CD4-positive, alpha-beta T cell treated with Interleukin-15 for 4 hours (primary cell): Measurements from ENCODE around the gene DLGAP3.

ENCODE experiments used
- DNase-seq: peaks from one replicate; pipeline ENCODE4 v3.0.0-alpha.2; 2020; ENCODE audit warnings: low spot score

The DLGAP3 gene

DNA sequence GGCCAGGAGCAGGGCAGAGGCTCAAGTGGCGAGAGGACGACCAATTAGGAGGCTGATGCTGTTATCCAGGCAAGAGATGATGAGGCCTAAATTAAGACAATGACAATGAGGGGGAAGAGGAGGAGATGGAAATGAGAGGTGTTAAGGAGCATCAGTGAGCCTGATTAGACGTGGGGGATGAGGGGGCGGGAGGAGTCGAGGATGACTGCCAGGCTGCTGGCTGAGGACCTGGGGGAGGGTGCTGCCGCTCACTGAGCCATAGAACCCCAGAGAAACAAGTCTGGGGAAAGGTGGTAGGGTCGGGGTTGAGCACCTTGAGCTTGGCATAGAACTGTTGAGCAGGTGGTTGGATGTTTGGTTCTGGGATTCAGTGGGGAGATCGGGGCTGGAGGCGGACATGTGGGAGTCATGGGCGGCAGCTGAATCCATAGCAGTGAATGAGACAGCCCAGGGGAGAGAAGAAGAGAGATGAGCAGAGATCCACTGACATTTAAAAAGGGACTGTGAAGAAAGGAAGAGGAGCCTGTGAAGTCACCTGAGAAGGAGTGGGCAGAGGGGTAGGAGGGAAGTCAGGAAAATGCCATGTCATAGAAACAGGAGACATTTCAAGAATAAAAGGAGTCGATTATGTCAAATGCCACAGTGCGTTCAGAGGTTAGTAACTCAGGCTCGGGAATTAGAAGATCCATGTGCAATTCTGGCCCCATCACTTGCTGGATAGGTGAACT is 28.5 kb downstream of the DLGAP3 start:
- no peak for DNase-seq

DNA sequence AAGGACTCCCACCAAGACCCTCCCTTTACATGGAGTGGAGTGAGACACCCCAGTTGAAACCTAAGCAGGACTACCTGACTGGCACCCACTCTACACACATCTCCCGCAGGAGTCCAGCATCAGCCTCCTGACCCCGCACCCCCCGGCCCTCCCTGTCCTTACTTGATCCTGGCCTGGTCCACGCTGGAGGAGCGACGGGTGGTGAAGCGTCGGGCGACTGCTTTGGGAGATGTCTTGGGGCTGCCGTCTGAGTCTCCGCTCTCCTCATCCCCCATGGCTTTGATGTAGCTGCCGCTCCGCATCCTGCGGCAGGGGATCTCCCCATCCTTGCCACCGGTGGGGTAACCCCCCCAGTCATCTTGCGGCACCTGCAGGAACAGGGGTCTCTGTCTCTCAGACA is 29.5 kb downstream of the DLGAP3 start:
- DNase-seq: no peak

DNA sequence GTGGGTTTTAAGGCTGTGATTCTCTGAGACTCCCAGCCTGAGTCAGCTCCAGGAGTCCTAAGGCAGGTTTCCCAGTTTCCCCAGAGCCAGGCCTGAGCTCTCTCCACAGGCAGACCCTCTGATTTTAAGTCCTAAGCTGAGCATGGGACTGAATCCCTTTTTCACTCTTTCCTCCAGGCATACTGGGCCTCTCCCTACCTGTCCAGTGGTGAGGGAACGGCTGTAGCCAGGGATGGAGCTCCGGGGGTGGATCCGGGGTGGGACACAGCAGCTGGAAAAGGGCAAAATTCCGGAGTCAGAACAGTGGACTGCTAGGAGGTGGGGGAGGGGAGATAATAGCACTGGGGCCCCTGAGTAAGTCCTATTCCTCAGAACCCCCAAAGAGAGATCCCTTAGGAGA is 30.0 kb downstream of the DLGAP3 start:
- no peak for DNase-seq

- DNase-seq: no peak
Observed at GRCh38 chr1:34898330-34898761, 31.1 kb downstream of the DLGAP3 start.

DNA sequence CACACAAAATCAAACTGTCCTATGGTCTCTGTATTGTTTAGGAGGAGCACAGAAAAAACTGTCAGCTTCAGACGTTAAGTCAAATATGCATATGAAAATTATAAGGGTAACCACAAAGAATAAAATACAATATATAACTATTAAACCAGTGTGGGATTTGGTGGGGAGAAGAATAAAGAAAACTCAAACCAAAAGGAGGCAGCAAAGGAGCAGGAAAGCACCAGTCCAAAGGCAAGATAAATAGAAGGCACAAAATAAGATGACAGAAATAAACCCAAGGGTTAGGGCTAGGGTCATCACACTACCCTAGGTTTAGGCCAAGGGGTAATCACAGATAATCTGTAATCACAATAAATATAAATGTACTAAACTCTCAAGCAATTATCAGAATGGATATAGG is 32.8 kb downstream of the DLGAP3 start:
- DNase-seq: no peak

DNA sequence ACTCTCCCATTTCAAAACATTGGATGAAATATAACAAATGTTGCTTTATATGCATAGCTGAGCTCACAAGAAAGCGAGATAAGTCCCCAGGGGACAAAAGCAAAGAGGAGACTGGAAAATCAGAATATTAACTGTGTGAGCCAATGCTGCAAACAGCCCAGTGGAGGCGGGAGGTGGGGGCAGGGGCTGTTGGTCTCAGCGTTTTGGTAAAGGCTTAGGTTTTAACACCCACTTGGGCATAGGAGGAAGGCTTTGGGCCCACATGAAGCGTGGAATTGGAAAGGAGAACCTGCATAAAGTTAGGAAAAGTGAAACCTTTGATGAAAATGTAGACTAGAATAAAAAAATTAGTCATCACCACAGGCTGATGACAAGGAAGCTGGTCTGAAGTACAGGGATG is 39.7 kb downstream of the DLGAP3 start:
- no peak for DNase-seq

- DNase-seq: no peak
Observed at GRCh38 chr1:34887593-34887992, 41.9 kb downstream of the DLGAP3 start.

DNA sequence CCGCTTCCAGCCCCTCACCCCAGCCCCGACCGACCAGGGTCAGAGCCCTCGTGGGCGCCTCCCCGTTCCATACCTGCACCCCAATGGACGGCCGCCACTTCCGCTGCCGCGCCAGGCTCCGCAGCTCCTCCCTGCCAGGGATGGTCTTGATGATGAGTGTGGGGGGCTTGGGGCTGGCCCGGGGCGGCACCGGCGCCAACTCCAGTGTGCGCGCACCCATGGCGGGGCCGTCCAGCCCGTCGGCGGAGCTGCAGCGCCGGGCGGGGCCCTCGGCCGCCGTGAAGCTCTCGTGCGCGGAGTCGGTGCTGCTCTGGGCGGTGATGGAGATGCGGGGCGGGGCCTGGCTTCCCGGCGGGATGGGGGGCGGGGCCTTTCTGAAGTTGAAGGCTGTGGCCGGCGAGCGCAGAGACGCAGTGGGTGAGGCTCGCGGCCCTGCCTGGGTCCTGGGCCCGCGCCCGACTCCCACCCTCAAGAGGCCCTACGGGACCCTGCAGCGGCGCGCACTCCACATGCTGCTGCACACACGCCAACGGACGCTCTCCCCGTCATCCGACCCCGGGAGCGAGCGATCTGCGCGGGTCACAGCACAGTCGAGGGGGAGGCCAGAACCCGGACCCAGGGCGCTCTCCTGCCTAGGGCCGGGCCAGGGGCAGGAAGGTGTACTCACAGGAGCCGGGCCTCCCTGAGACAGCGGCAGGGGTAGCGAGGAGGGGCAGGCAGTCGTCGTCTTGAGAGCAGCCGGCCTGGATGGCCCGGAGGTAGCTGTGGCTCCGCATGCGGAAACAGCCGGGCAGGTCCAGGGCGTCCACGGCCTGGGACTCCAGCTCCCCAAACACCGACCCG is 43.8 kb downstream of the DLGAP3 start:
- DNase-seq: peak; percentile 33

- DNase-seq: no peak
Observed at GRCh38 chr1:34884961-34885360, 44.5 kb downstream of the DLGAP3 start.

DNA sequence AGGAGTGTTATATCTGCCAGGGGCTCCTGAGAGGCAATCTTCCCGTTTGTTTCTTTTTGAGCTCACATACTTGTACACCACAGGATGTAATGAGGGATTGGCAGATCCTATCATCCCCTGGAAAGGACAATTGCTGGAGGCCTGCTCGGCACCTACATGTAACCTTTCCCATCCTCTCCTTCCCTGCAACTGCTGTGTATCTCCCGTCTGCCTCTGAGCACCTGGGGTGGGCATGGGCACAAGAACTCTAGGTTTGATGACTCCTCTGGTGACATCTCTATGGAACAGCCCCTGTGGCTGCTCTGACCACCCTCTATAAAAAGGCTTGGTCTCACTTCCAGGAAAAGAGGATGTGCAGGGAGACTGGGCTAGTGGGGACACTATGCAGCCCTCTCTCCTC is 44.9 kb downstream of the DLGAP3 start:
- no peak for DNase-seq

DNA sequence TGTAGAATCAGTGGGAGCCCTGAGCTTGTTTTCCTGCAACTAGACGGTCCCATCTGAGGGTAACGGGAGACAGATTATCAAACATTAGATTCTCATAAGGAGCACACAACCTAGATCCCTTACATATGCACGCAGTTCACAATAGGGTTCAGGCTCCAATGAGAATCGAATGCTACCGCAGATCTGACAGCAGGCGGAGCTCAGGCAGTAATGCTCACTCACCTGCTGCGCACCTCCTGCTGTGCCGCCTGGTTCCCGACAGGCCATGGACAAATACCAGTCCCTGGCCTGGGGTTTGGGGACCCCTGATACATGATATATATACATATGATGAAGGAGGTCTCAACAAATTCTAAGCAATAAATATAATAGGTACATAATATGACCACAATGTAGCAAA is 50.2 kb downstream of the DLGAP3 start:
- DNase-seq: no peak

DNA sequence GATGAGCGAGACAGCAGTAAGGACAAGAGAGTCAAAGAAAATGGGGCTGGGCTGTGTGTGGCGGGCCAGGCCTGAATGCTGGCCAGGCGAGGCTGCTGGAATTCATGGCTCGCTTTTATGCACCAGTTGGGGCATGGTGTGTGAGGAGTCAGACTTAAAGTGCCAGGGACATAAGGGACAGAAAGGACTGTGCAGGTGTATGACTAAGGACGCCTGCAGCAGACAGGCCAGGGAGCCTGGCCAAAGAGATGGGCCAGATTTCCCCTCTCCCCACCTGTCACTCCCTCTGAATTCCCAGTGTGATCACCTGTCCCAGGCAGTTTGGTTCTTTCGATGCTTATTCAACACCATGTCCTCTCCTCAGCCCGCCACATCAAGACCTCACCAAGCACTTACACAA is 53.0 kb downstream of the DLGAP3 start:
- DNase-seq: no peak

- DNase-seq: no peak
Observed at GRCh38 chr1:34874296-34874952, 55.0 kb downstream of the DLGAP3 start.

DNA sequence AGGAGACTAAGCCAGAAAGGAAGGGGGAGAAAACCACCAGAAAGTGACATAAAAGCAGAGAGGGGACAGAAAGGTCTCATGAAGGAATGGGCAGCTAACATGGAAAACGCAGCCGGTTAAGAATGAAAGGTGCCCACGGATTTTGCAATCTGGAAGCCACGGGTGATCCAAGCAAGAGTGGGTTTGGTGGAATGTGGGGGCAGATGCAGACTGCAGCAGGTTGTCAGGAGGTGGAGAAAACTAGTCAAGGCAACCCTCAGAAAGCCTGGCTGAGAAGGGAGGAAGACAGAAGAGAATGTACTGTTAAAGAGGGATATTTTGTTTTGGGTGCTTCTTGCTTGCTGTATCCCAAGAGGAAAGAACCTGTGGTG is 57.3 kb downstream of the DLGAP3 start:
- no peak for DNase-seq

DNA sequence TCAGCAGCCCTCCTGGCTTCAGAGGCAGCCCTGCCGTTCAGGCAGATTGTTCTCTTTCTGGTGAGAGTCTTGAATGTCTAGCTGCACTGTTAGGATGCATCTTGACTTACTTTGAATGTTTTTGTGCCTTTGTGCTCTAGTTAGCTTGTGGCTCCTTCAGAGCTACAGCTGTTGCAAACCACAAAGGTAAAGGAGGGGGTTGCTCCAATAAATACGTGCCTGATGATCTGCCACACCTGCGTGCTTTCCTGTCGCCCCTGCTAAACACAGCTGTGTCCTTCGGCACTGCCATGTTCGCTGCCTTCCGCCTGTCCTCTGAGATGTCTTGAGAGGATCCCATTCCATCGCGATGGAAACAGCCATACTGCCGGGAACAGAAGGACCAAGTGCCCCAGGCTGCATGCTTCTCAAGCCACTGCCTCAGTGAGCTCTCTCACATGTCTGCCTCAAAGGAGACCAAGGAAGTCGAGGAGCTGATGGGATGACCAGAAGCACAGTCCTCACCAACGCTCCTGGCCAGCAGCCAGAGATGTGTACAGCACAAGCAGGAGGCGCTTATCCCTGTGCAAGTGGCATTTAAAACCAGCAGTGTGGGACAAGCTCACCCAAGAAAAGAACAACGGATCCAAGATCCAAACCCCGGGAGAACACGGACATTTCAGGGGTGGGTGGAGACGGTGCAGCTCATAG is 57.9 kb downstream of the DLGAP3 start:
- DNase-seq: no peak

DNA sequence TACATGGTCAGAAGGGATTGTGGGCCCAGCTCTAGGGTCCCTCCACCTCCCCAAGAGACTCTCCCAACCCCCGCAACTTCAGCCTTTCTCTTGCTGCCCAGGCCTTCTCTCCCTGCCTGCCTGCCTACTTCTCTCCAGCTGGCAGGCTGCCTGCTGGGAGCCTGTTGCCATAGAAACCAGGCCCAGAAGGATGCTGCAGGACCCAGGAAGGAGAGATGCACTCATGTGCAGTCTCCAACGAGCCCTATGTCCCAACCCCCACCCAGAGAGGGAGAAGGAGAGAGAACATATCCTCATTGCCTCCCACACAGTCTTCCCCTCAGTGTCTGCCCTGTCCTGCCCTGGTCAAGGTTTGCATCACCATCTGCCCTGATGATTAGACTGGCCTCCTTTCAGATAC is 59.1 kb downstream of the DLGAP3 start:
- no peak for DNase-seq

DNA sequence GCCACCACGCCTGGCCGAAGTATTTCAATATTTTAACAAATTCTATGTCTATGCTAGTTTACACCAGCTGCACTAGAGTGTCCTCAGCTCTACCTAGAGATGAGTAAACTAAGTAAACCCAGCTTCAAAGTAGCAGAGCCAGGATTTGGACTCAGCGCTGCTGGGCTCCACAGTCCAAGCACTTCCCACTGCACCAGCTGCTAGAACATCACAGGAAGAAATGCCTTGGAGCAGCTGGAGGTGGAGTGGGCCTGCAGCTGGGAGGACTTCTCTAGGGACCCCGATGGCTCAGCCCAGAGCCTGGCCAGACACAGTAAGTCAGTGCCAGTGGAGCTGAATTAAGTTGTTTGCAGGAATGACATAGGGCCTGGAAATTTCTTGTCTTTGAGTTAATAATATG is 59.7 kb downstream of the DLGAP3 start:
- no peak for DNase-seq

GRCh38 chr1:34868230-34869049 is 61.0 kb downstream of the DLGAP3 start:
- DNase-seq: no peak

DNA sequence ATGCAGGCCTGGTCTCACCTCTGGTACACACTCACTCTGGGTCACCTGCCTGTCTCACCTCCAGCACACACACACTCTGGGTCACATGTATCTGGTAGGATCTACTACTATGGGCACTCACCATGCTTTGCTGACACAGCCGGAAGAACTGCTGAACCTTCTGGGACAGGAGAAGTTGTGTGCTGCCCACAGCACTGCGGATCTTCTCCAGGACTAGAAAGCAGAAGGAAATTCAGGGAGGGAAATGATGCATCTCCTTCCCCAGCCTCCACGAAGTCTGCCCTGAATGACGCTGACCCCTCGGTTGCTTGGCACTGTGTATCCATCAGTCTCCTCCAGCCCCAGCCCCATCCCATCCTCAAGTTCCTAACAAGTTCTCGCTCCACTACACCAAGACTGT is 62.0 kb downstream of the DLGAP3 start:
- DNase-seq: no peak

DNA sequence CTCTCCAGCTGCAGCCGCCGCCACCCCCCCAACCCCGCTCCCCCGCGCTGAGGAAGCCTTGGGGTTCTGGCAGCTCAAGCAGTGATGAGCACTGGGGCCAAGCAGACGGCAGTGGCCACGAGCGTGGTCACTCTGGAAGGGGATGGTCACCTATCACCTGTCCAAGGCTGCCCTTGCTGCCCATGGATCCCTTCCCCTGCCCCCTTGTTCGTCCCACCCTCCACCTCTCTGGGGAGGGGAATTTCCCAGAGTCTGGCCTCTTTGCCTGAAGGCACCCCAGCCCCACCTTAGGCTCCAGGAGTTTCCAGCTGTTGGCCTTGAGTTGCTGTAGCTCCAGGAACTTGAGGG is 62.7 kb downstream of the DLGAP3 start:
- no peak for DNase-seq

DNA sequence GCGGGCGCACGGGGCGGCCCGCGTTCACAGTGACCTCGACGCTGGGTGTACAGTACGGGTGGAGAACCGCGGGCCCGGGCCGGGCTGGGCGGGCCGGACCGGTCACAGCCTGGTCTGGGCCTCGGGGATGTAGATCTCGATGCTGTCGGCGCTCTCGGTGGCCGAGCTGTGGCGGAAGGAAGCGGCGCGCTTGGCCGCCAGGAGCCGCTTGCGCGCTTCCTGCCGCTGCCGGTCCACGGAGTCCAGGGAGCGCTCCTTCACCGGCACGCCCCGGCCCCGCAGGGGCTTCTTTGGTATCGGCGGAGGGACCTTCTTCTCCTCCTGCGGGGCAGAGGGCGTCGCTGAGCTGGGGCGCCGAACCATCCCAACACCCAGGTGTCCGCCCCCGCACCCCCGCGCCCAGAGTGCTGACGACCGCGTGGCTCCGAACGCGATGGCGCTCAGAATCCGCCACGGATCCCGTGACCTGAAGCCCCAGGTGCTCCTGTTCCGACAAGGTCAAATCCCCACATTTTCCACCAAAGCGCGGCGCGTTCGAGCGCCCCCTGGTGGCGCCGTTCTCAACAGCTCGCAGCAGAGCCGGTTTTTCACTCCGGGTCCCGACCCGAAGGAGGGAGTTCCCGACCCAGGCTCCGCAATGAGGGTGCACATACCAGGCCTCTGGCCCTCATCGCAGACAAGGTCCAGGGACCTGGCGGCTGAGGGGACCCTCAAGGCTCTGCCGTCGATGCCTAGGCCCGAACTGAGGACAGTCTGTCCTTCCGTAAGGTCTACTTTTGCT is 63.3 kb downstream of the DLGAP3 start:
- peak; percentile 94 for DNase-seq
